Astrocyte (in vitro differentiated cells and primary cell): Measurements from ENCODE around the gene RPRM.

ENCODE experiments used
- EZH2 ChIP-seq: IDR thresholded peaks from 2 replicates; pipeline ENCODE4 v1.6.1; 2012; ENCODE audit warnings: mild to moderate bottlenecking, low read length, inconsistent platforms; ENCODE audit not compliant: insufficient read depth
- TF ChIP-seq, protein P1 (sequence below): IDR thresholded peaks from 2 replicates; pipeline ENCODE4 v1.5.1; 2011; ENCODE audit warnings: low read depth, mild to moderate bottlenecking, inconsistent platforms, low read length, moderate library complexity; ENCODE audit not compliant: insufficient read depth

DNA sequence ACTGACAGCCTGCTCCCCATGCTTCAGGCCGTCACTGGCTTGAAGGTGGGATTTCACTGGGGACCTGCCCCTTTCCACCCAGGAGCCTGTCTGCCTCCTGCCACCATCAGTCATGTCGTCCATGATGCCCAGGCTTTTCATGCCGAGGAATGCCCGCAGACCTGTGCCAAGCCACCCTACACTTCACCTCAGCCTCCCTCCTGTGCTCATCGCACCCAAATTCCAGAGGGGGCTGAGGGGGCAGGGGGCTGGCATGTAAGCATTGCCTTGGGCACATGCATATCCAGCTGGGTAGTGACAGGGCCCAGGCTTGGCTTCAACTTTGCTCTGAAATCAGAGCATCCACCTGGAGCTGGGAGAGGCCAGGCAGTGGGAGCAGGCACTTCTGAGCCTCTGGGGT lies 20.9 kb upstream of the RPRM start:
- TF ChIP-seq, protein P1, sequence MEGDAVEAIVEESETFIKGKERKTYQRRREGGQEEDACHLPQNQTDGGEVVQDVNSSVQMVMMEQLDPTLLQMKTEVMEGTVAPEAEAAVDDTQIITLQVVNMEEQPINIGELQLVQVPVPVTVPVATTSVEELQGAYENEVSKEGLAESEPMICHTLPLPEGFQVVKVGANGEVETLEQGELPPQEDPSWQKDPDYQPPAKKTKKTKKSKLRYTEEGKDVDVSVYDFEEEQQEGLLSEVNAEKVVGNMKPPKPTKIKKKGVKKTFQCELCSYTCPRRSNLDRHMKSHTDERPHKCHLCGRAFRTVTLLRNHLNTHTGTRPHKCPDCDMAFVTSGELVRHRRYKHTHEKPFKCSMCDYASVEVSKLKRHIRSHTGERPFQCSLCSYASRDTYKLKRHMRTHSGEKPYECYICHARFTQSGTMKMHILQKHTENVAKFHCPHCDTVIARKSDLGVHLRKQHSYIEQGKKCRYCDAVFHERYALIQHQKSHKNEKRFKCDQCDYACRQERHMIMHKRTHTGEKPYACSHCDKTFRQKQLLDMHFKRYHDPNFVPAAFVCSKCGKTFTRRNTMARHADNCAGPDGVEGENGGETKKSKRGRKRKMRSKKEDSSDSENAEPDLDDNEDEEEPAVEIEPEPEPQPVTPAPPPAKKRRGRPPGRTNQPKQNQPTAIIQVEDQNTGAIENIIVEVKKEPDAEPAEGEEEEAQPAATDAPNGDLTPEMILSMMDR: no peak
- no peak for TF ChIP-seq EZH2
